ENCODE results near the gene RALGAPA2.

DNA sequence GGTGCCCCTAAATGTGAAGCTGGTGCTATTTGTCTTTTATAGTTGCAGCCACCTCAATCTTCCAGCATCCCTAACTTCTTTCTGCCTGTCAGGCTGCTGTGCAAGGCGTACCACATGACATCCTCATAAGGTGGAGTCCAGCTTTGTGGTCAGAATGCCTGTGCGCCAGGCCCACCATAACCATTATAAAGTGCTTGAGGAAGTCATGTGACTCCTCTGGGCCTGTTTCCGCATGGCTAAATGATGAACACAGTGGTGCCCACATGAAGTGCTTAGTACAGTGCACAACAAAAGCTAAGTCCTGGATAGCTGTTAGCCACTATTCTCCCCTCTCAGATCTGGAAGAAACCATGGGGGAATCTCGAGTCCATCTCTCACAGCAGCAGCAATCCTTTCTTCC is 268.9 kb downstream of the RALGAPA2 start:
- TF ChIP-seq POLR2A (IDR thresholded peaks at IDR 0.05) = no peak
- TF ChIP-seq, protein P1, sequence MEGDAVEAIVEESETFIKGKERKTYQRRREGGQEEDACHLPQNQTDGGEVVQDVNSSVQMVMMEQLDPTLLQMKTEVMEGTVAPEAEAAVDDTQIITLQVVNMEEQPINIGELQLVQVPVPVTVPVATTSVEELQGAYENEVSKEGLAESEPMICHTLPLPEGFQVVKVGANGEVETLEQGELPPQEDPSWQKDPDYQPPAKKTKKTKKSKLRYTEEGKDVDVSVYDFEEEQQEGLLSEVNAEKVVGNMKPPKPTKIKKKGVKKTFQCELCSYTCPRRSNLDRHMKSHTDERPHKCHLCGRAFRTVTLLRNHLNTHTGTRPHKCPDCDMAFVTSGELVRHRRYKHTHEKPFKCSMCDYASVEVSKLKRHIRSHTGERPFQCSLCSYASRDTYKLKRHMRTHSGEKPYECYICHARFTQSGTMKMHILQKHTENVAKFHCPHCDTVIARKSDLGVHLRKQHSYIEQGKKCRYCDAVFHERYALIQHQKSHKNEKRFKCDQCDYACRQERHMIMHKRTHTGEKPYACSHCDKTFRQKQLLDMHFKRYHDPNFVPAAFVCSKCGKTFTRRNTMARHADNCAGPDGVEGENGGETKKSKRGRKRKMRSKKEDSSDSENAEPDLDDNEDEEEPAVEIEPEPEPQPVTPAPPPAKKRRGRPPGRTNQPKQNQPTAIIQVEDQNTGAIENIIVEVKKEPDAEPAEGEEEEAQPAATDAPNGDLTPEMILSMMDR (IDR thresholded peaks at IDR 0.05) = no peak
- no peak for TF ChIP-seq EP300 (IDR thresholded peaks at IDR 0.05)

Measured in ovary (tissue), 3 donors.